Astrocyte (in vitro differentiated cells and primary cell): ENCODE data around the gene YBX2. TPM values are rescaled to one million over a fixed set of nuclear protein-coding genes. Genes with fewer than 3 reads are reported as not detected.

Experiments used
- DNase-seq: peaks from one replicate; pipeline ENCODE4 v3.0.0-alpha.2; 2010; ENCODE audit warnings: low read depth
- FAIRE-seq: peaks from 2 replicates; lab custom pipeline; 2011; peaks lifted over from hg19 to GRCh38; lab: Jason Lieb, UNC
- H2AFZ ChIP-seq: 2 replicates; pipeline ENCODE4 v1.6.0; 2012; ENCODE audit warnings: low read depth, low read length, inconsistent platforms
- H3K27ac ChIP-seq: 2 replicates; pipeline ENCODE4 v1.5.1; 2011; ENCODE audit warnings: low read depth, low read length, inconsistent platforms
- H3K27me3 ChIP-seq: 2 replicates; pipeline ENCODE4 v1.6.0; 2011; ENCODE audit warnings: low read length, inconsistent platforms; ENCODE audit not compliant: insufficient read depth
- H3K36me3 ChIP-seq: 2 replicates; pipeline ENCODE4 v1.5.1; 2011; ENCODE audit warnings: low read length, inconsistent platforms; ENCODE audit not compliant: insufficient read depth
- H3K4me1 ChIP-seq: 2 replicates; pipeline ENCODE4 v1.5.1; 2011; ENCODE audit warnings: low read length, inconsistent platforms; ENCODE audit not compliant: insufficient read depth
- H3K4me2 ChIP-seq: 2 replicates; pipeline ENCODE4 v1.6.0; 2012; ENCODE audit warnings: low read length, inconsistent platforms
- H3K4me3 ChIP-seq: 2 replicates; pipeline ENCODE4 v1.5.1; 2011; ENCODE audit warnings: low read depth, mild to moderate bottlenecking, low read length, inconsistent platforms; ENCODE audit not compliant: insufficient read depth
- H3K79me2 ChIP-seq: 2 replicates; pipeline ENCODE4 v1.6.0; 2012; ENCODE audit warnings: mild to moderate bottlenecking, low read length, inconsistent platforms; ENCODE audit not compliant: insufficient read depth
- H3K9ac ChIP-seq: 2 replicates; pipeline ENCODE4 v1.6.0; 2012; ENCODE audit warnings: mild to moderate bottlenecking, low read length, inconsistent platforms
- H3K9me3 ChIP-seq: 2 replicates; pipeline ENCODE4 v1.5.1; 2012; ENCODE audit warnings: low read depth, mild to moderate bottlenecking, low read length, inconsistent platforms; ENCODE audit not compliant: insufficient read depth
- H4K20me1 ChIP-seq: 2 replicates; pipeline ENCODE4 v1.6.0; 2012; ENCODE audit warnings: low read length, inconsistent platforms; ENCODE audit not compliant: insufficient read depth
- H3K27ac Mint-ChIP-seq: one replicate; pipeline ENCODE4 v1.8.0; 2021; ENCODE audit warnings: mild to moderate bottlenecking, mixed read lengths; ENCODE audit not compliant: unreplicated experiment
- H3K27me3 Mint-ChIP-seq: one replicate; pipeline ENCODE4 v1.8.0; 2021; ENCODE audit warnings: low read depth, mixed read lengths; ENCODE audit not compliant: unreplicated experiment
- H3K36me3 Mint-ChIP-seq: one replicate; pipeline ENCODE4 v1.8.0; 2021; ENCODE audit warnings: low read depth, mixed read lengths; ENCODE audit not compliant: unreplicated experiment
- H3K4me1 Mint-ChIP-seq: one replicate; pipeline ENCODE4 v1.8.0; 2021; ENCODE audit warnings: low read depth, mixed read lengths; ENCODE audit not compliant: unreplicated experiment
- H3K4me3 Mint-ChIP-seq: one replicate; pipeline ENCODE4 v1.8.0; 2021; ENCODE audit warnings: mild to moderate bottlenecking, moderate library complexity, mixed read lengths; ENCODE audit not compliant: unreplicated experiment
- H3K9me3 Mint-ChIP-seq: one replicate; pipeline ENCODE4 v1.8.0; 2021; ENCODE audit warnings: mild to moderate bottlenecking, mixed read lengths; ENCODE audit not compliant: unreplicated experiment
- CTCF ChIP-seq: IDR thresholded peaks from 2 replicates; pipeline ENCODE4 v1.5.1; 2011; ENCODE audit warnings: low read depth, mild to moderate bottlenecking, inconsistent platforms, low read length, moderate library complexity; ENCODE audit not compliant: insufficient read depth
- EZH2 ChIP-seq: IDR thresholded peaks from 2 replicates; pipeline ENCODE4 v1.6.1; 2012; ENCODE audit warnings: mild to moderate bottlenecking, low read length, inconsistent platforms; ENCODE audit not compliant: insufficient read depth
- total RNA-seq: library from RNA; stranded (reverse); gene quantifications from 2 replicates; pipeline ENCODE4 v1.2.1, GENCODE V29; 2021

The YBX2 gene
- total RNA-seq, 1 donor from 2014 or later = 0.86 TPM

GRCh38 chr17:7263801-7264078 is 30.7 kb downstream of the YBX2 start:
- peak overlapping the region; percentile 80 for H3K4me2 ChIP-seq
- DNase-seq = no peak
- H3K4me3 ChIP-seq = no peak overlapping the region

GRCh38 chr17:7262935-7263800 is 31.3 kb downstream of the YBX2 start:
- FAIRE-seq (no peak), DNase-seq (no peak)
- no peaks in the 10 kb centered on the region for H3K36me3 ChIP-seq
- no peak for TF ChIP-seq CTCF
- no peak for TF ChIP-seq EZH2
- no peak overlapping the region for H3K9ac ChIP-seq
- peak overlapping the region; percentile 80 for H3K4me2 ChIP-seq
- no peak overlapping the region for H3K27ac ChIP-seq
- Mint-ChIP-seq H3K9me3 (peaks cover 3% of the 10 kb centered on the region), H3K36me3 (peaks cover 6% of the 10 kb centered on the region), H3K27ac (peak overlapping the region; percentile 45), H3K4me1 (peaks cover 3% of the 10 kb centered on the region), H3K4me3 (peak overlapping the region; percentile 57), H3K27me3 (peaks cover 14% of the 10 kb centered on the region)
- peaks cover 14% of the 10 kb centered on the region for H3K27me3 ChIP-seq
- H3K79me2 ChIP-seq = no peaks in the 10 kb centered on the region
- no peaks in the 10 kb centered on the region for H4K20me1 ChIP-seq
- no peaks in the 10 kb centered on the region for H3K9me3 ChIP-seq
- H2AFZ ChIP-seq = peak overlapping the region; percentile 67
- no peak overlapping the region for H3K4me3 ChIP-seq
- H3K4me1 ChIP-seq = peaks cover 12% of the 10 kb centered on the region

More at GRCh38 chr17:7263801-7264078, 30.7 kb downstream of the YBX2 start:
- TF ChIP-seq EZH2 = no peak
- no peak for TF ChIP-seq CTCF
- H3K27me3 ChIP-seq = peaks cover 14% of the 10 kb centered on the region
- Mint-ChIP-seq H3K9me3 (peaks cover 3% of the 10 kb centered on the region), H3K36me3 (peaks cover 3% of the 10 kb centered on the region), H3K27ac (no peak overlapping the region), H3K27me3 (peaks cover 14% of the 10 kb centered on the region), H3K4me1 (peaks cover 3% of the 10 kb centered on the region), H3K4me3 (no peak overlapping the region)
- H4K20me1 ChIP-seq = no peaks in the 10 kb centered on the region
- H3K27ac ChIP-seq = no peak overlapping the region
- H3K36me3 ChIP-seq = no peaks in the 10 kb centered on the region
- H2AFZ ChIP-seq = peak overlapping the region; percentile 67
- FAIRE-seq = no peak
- H3K79me2 ChIP-seq = no peaks in the 10 kb centered on the region
- peaks cover 12% of the 10 kb centered on the region for H3K4me1 ChIP-seq
- no peaks in the 10 kb centered on the region for H3K9me3 ChIP-seq
- no peak overlapping the region for H3K9ac ChIP-seq
